ENCODE measurements around the gene PCDHGA4. TPM values are rescaled to one million over a fixed set of nuclear protein-coding genes. Genes with fewer than 3 reads are reported as not detected.

Gene PCDHGA4
- total RNA-seq, 2 donors: 0.67 to 1.0 TPM

DNA sequence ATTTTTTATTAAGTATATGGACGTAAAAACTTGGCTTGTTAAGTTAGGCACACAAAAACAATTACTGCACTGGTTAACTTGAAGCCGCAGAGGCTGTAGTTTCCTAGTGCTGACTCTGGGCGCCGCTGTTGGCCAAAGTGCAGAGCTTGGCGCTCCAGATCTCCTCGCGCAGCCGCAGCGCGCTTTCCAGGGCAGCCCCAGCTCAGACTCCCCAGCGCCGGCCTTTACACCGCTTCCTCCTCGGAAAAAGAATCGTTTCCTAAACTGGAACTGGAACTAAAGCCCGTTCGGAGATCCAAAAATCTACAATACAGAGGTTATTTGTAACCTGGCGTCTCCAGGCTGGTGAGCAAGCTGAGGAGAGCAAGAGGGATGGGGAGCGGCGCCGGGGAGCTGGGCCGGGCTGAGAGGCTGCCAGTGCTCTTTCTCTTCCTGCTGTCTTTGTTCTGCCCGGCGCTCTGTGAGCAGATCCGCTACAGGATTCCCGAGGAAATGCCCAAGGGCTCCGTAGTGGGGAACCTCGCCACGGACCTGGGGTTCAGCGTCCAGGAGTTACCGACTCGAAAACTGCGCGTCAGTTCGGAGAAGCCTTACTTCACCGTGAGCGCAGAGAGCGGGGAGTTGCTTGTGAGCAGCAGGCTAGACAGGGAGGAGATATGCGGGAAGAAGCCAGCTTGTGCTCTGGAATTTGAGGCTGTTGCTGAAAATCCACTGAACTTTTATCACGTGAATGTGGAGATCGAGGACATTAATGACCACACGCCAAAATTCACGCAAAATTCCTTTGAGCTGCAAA, 43.1 kb downstream of the PCDHGA4 start, which contains the start of gene PCDHGB5:
Gene PCDHGB5 (plus strand): TSS at position 192 of the 796 bp plus-strand sequence. CDS start 181 bp downstream, at position 373.

DNA sequence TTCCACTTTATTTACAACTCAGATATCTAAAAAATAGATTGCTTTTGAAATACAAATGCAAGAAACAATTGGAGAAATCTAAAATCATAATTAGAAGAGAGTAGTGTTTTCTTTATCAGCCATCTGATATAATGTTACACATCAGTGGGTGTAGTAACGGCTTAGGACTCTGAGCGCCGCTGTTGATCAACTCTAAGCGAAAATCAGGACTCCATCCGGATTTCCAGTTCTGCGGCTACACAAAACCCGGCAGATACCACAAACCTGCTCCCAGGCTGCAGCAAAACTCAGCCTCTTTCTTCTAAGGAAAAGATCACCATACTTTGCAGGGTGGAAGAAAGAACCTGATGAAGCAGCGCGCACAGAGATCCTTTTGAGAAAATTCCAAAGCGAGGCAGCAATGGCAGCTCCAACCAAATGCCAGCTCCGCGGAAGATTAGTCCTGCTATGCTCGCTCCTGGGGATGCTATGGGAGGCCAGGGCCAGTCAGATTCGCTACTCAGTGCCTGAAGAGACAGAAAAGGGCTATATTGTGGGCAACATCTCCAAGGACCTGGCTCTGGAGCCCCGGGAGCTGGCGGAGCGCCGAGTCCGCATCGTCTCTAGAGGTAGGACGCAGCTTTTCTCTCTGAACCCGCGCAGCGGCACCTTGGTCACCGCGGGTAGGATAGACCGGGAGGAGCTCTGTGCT, 47.9 kb downstream of the PCDHGA4 start, which contains the start of gene PCDHGA9:
Gene PCDHGA9 (plus strand): TSS at position 226 of the 691 bp plus-strand sequence. CDS start 175 bp downstream, at position 401.

Other genes with a start within 250 kb of the PCDHGA4 start
- under 1 TPM in 1 of 2 donors, not detected in 1; 0.69 TPM for gene PCDHB4, start 233.2 kb upstream of the PCDHGA4 start, total RNA-seq
- under 1 TPM in 1 of 2 donors, not detected in 1; 0.69 TPM for gene PCDHB5, start 219.8 kb upstream of the PCDHGA4 start, total RNA-seq
- not detected for gene PCDHB6, start 205.0 kb upstream of the PCDHGA4 start, total RNA-seq
- gene PCDHB7, start 182.4 kb upstream of the PCDHGA4 start, total RNA-seq: under 1 TPM; under 0.01 TPM
- gene PCDHB8, start 177.2 kb upstream of the PCDHGA4 start, total RNA-seq: under 1 TPM in 1 of 2 donors, not detected in 1; under 0.01 TPM
- not detected for gene PCDHB16, start 172.6 kb upstream of the PCDHGA4 start, total RNA-seq
- under 1 TPM in 1 of 2 donors, not detected in 1; under 0.01 TPM for gene PCDHB9, start 167.9 kb upstream of the PCDHGA4 start, total RNA-seq
- gene PCDHB10, start 162.7 kb upstream of the PCDHGA4 start, total RNA-seq: under 1 TPM in 1 of 2 donors, not detected in 1; under 0.01 TPM
- gene PCDHB11, start 155.4 kb upstream of the PCDHGA4 start, total RNA-seq: not detected
- gene PCDHB12, start 146.3 kb upstream of the PCDHGA4 start, total RNA-seq: under 1 TPM in 1 of 2 donors, not detected in 1; under 0.01 TPM
- under 1 TPM; under 0.01 to 0.34 TPM for gene PCDHB13, start 141.1 kb upstream of the PCDHGA4 start, total RNA-seq
- gene PCDHB14, start 131.7 kb upstream of the PCDHGA4 start, total RNA-seq: under 1 TPM in 1 of 2 donors, not detected in 1; under 0.01 TPM
- not detected for gene PCDHB15, start 109.6 kb upstream of the PCDHGA4 start, total RNA-seq
- not detected for gene SLC25A2, start 51.0 kb upstream of the PCDHGA4 start, total RNA-seq
- 10 to 100 TPM; 24.8 to 46.6 TPM for gene TAF7, start 34.2 kb upstream of the PCDHGA4 start, total RNA-seq
- under 1 TPM; under 0.01 TPM for gene PCDHGA1, start 24.5 kb upstream of the PCDHGA4 start, total RNA-seq
- gene PCDHGA2, start 16.3 kb upstream of the PCDHGA4 start, total RNA-seq: under 1 TPM; 0.67 to 0.69 TPM
- gene PCDHGA3, start 11.2 kb upstream of the PCDHGA4 start, total RNA-seq: under 1 TPM; 0.67 to 0.69 TPM
- gene PCDHGB1, start 4.9 kb upstream of the PCDHGA4 start, total RNA-seq: under 1 TPM; 0.33 to 0.69 TPM
- 1 to 10 TPM in 1 of 2 donors, under 1 TPM in 1; 0.67 to 1.0 TPM for gene PCDHGB2, start 5.0 kb downstream of the PCDHGA4 start, total RNA-seq
- gene PCDHGA5, start 9.1 kb downstream of the PCDHGA4 start, total RNA-seq: under 1 TPM; under 0.01 to 0.69 TPM
- gene PCDHGB3, start 15.2 kb downstream of the PCDHGA4 start, total RNA-seq: under 1 TPM; 0.69 to 1.00 TPM
- 1 to 10 TPM in 1 of 2 donors, under 1 TPM in 1; 1.00 to 2.1 TPM for gene PCDHGA6, start 18.9 kb downstream of the PCDHGA4 start, total RNA-seq
- 1 to 10 TPM in 1 of 2 donors, under 1 TPM in 1; 0.67 to 1.0 TPM for gene PCDHGA7, start 27.7 kb downstream of the PCDHGA4 start, total RNA-seq
- gene PCDHGB4, start 32.7 kb downstream of the PCDHGA4 start, total RNA-seq: 1 to 10 TPM; 5.3 to 5.9 TPM
- under 1 TPM; 0.34 to 0.67 TPM for gene PCDHGA8, start 37.6 kb downstream of the PCDHGA4 start, total RNA-seq
- 10 to 100 TPM in 1 of 2 donors, 1 to 10 TPM in 1; 8.7 to 12.0 TPM for gene PCDHGB5, start 42.9 kb downstream of the PCDHGA4 start, total RNA-seq
- gene PCDHGA9, start 47.8 kb downstream of the PCDHGA4 start, total RNA-seq: 1 to 10 TPM in 1 of 2 donors, under 1 TPM in 1; 1.00 to 1.4 TPM
- 1 to 10 TPM; 1.4 to 1.7 TPM for gene PCDHGB6, start 53.0 kb downstream of the PCDHGA4 start, total RNA-seq
- gene PCDHGA10, start 58.0 kb downstream of the PCDHGA4 start, total RNA-seq: 1 to 10 TPM; 4.5 to 5.0 TPM
- gene PCDHGB7, start 62.7 kb downstream of the PCDHGA4 start, total RNA-seq: 1 to 10 TPM; 3.7 to 3.8 TPM
- gene PCDHGA11, start 66.0 kb downstream of the PCDHGA4 start, total RNA-seq: 1 to 10 TPM; 3.7 to 4.8 TPM
- gene PCDHGA12, start 75.5 kb downstream of the PCDHGA4 start, total RNA-seq: 10 to 100 TPM; 28.0 to 36.8 TPM
- gene PCDHGC3, start 120.9 kb downstream of the PCDHGA4 start, total RNA-seq: 10 to 100 TPM; 50.2 to 64.6 TPM
- gene PCDHGC4, start 130.0 kb downstream of the PCDHGA4 start, total RNA-seq: 1 to 10 TPM; 1.4 to 1.7 TPM
- gene PCDHGC5, start 134.1 kb downstream of the PCDHGA4 start, total RNA-seq: 1 to 10 TPM; 1.0 to 2.0 TPM

Data from melanocyte of skin (primary cell).